A549 (cell line): ENCODE measurements around the gene PTPRD. TPM values are rescaled to one million over a fixed set of nuclear protein-coding genes. Genes with fewer than 3 reads are reported as not detected.

ENCODE experiments used
- ATAC-seq, 2 experiments: fragments of 200-7000 bp in 1 of 2; fragments of >200 bp in 1 of 2; cut with Nextera tagmentation in 1 of 2; cut with Tn5 transposase in 1 of 2; 3 replicates each; pipeline versions ENCODE4 v1.8.0 to v1.9.1; 2018 to 2020; ENCODE audit warnings: mild to moderate bottlenecking in 1 of 2, moderate library complexity in 1 of 2
- CTCF ChIA-PET: fragments of 300-600 bp; sonication (Branson Sonifier 250); formaldehyde crosslinking; extraction: SDS; loops from one replicate; lab custom pipeline; 2021; ENCODE audit warnings: antibody characterized with exemption, inconsistent platforms; lab: Yijun Ruan, JAX
- POLR2A ChIA-PET: fragments of 350-600 bp; formaldehyde crosslinking; extraction: SDS; loops from one replicate; lab custom pipeline; 2021; ENCODE audit warnings: antibody characterized with exemption, inconsistent platforms; lab: Yijun Ruan, JAX
- DNase-seq, 2 experiments: peaks; one replicate each; pipeline versions ENCODE4 v3.0.0 to v3.0.0-alpha.2; 2011 to 2016; ENCODE audit warnings: low read depth in 1 of 2, low spot score in 1 of 2
- FAIRE-seq: peaks from 2 replicates; lab custom pipeline; 2011; peaks lifted over from hg19 to GRCh38; lab: Jason Lieb, UNC
- H3K27ac ChIP-seq, 2 experiments: fragments of >200 bp; sonication (Bioruptor Twin); formaldehyde crosslinking; 3 replicates each; pipeline ENCODE4 v1.5.1; 2016 to 2017
- H3K4me1 ChIP-seq: fragments of >200 bp; sonication (Bioruptor Twin); formaldehyde crosslinking; 3 replicates; pipeline ENCODE4 v1.6.1; 2016
- H3K4me2 ChIP-seq: fragments of >200 bp; sonication (Bioruptor Twin); formaldehyde crosslinking; 3 replicates; pipeline ENCODE4 v1.6.1; 2016
- H3K4me3 ChIP-seq: fragments of >200 bp; sonication (Bioruptor Twin); formaldehyde crosslinking; 3 replicates; pipeline ENCODE4 v1.5.1; 2016
- H3K9me3 ChIP-seq: fragments of >200 bp; sonication (Bioruptor Twin); formaldehyde crosslinking; 3 replicates; pipeline ENCODE4 v1.6.1; 2016
- ATOH8 ChIP-seq: fragments of 250-450 bp; sonication (Bioruptor Pico); IDR thresholded peaks from 2 replicates; pipeline ENCODE4 v1.5.0; 2020; ENCODE audit warnings: low read depth, mild to moderate bottlenecking, moderate library complexity
- BHLHE40 ChIP-seq: IDR thresholded peaks from 2 replicates; pipeline ENCODE4 v1.6.1; 2012; ENCODE audit warnings: low read depth, low read length, inconsistent platforms
- CHD2 ChIP-seq: fragments of 150-350 bp; IDR thresholded peaks from 2 replicates; pipeline ENCODE4 v1.6.1; 2014; ENCODE audit warnings: low read length; ENCODE audit not compliant: partially characterized antibody
- EHF ChIP-seq: fragments of 250-450 bp; sonication (Bioruptor Pico); IDR thresholded peaks from 2 replicates; pipeline ENCODE4 v1.5.0; 2020; ENCODE audit warnings: mild to moderate bottlenecking
- EP300 ChIP-seq, 2 experiments: fragments of >200 bp; sonication (Bioruptor Twin); formaldehyde crosslinking; IDR thresholded peaks; 2 replicates in 1 of 2; 3 replicates in 1 of 2; pipeline ENCODE4 v1.6.1; 2016 to 2017
- FOSL2 ChIP-seq, 2 experiments: fragments of 450-650 bp in 1 of 2; fragments of >200 bp in 1 of 2; sonication (Bioruptor Twin) in 1 of 2; formaldehyde crosslinking; IDR thresholded peaks; 2 replicates each; pipeline versions ENCODE4 v1.5.0 to v1.6.1; 2016 to 2020; ENCODE audit warnings: mild to moderate bottlenecking in 1 of 2, moderate library complexity in 1 of 2
- FOXS1 ChIP-seq: fragments of 250-450 bp; sonication (Bioruptor Pico); IDR thresholded peaks from 2 replicates; pipeline ENCODE4 v1.5.0; 2020; ENCODE audit warnings: mild to moderate bottlenecking, moderate library complexity
- HES2 ChIP-seq: fragments of >200 bp; sonication (Bioruptor Twin); formaldehyde crosslinking; IDR thresholded peaks from 2 replicates; pipeline ENCODE4 v1.6.1; 2016
- HMGXB4 ChIP-seq: fragments of 250-450 bp; sonication (Bioruptor Pico); IDR thresholded peaks from 2 replicates; pipeline ENCODE4 v1.5.0; 2021; ENCODE audit warnings: mild to moderate bottlenecking, moderate library complexity, borderline replicate concordance
- HOXA7 ChIP-seq: fragments of 250-450 bp; sonication (Bioruptor Pico); IDR thresholded peaks from 2 replicates; pipeline ENCODE4 v1.5.0; 2020; ENCODE audit warnings: mild to moderate bottlenecking, moderate library complexity
- HOXB5 ChIP-seq: fragments of 250-450 bp; sonication (Bioruptor Pico); IDR thresholded peaks from 2 replicates; pipeline ENCODE4 v1.5.0; 2020; ENCODE audit warnings: mild to moderate bottlenecking, moderate library complexity
- JUN ChIP-seq, 2 experiments: fragments of >200 bp; sonication (Bioruptor Twin); formaldehyde crosslinking; IDR thresholded peaks; 2 replicates in 1 of 2; 3 replicates in 1 of 2; pipeline ENCODE4 v1.6.1; 2016 to 2017
- KDM5A ChIP-seq: fragments of 200-600 bp; sonication (generic); IDR thresholded peaks from 2 replicates; pipeline ENCODE4 v1.6.1; 2016; ENCODE audit warnings: antibody characterized with exemption, mild to moderate bottlenecking
- MAFK ChIP-seq: fragments of 450-650 bp; IDR thresholded peaks from 2 replicates; pipeline ENCODE4 v1.6.1; 2014; ENCODE audit not compliant: partially characterized antibody
- MAX ChIP-seq: IDR thresholded peaks from 2 replicates; pipeline ENCODE4 v1.6.1; 2012
- PBX3 ChIP-seq: IDR thresholded peaks from 2 replicates; pipeline ENCODE4 v1.6.1; 2012
- RARB ChIP-seq: fragments of 250-450 bp; sonication (Bioruptor Pico); IDR thresholded peaks from 2 replicates; pipeline ENCODE4 v1.8.0; 2021; ENCODE audit warnings: mild to moderate bottlenecking, moderate library complexity
- RCOR1 ChIP-seq: fragments of 150-350 bp; IDR thresholded peaks from 2 replicates; pipeline ENCODE4 v1.6.1; 2014; ENCODE audit warnings: antibody characterized with exemption, low read length, low read depth
- ZC3H11A ChIP-seq: fragments of 450-650 bp; IDR thresholded peaks from 2 replicates; pipeline ENCODE4 v1.6.1; 2014; ENCODE audit warnings: antibody characterized with exemption, mild to moderate bottlenecking
- ZFP36 ChIP-seq: fragments of 450-650 bp; IDR thresholded peaks from 2 replicates; pipeline ENCODE4 v1.6.1; 2014; ENCODE audit warnings: borderline replicate concordance; ENCODE audit not compliant: partially characterized antibody
- ZSCAN20 ChIP-seq: fragments of 250-450 bp; sonication (Bioruptor Pico); IDR thresholded peaks from 2 replicates; pipeline ENCODE4 v1.8.0; 2022; ENCODE audit warnings: mild to moderate bottlenecking, moderate library complexity
- whole genome bisulfite sequencing: methylation state at CpG from one replicate; pipeline ENCODE4 v1.1.6; 2017; ENCODE audit errors: missing lambda C conversion rate; 5-methylcytosine and 5-hydroxymethylcytosine counted together
- polyA plus RNA-seq, 4 experiments: library from polyadenylated mRNA; depleted of rRNA in 3 of 4; stranded (reverse); fragments of >200 nt; fragmentation: RNase III in 1 of 4; extraction: RNeasy Plus Mini Kit Qiagen cat#74134 plus additional on column Dnase treatment in 1 of 4; gene quantifications; 2 replicates in 3 of 4; 3 replicates in 1 of 4; pipeline ENCODE4 v1.2.3, GENCODE V29; 2011 to 2017

PTPRD gene
- polyA plus RNA-seq, 2 of the 4 experiments (the other 2 are of a cell fraction) = 0.39 to 1.3 TPM

GRCh38 chr9:9182431-9182830 is 1430.4 kb downstream of the PTPRD start:
- H3K4me1 ChIP-seq = no peaks in the 10 kb centered on the region
- WGBS = 0% methylated on average over 2 of the region's 2 CpGs

GRCh38 chr9:9177081-9177480 is 1435.7 kb downstream of the PTPRD start:
- WGBS = 0% methylated on average over 1 of the region's 1 CpG
- Histone ChIP-seq H3K9me3 (no peaks in the 10 kb centered on the region), H3K4me3 (no peak overlapping the region), H3K4me1 (no peaks in the 10 kb centered on the region), H3K27ac (no peak overlapping the region), H3K4me2 (no peak overlapping the region)
- FAIRE-seq (no peak), DNase-seq (no peak), ATAC-seq (no peak)
- TF ChIP-seq HOXA7 (CRISPR knock-in tag) (no peak), BHLHE40 (no peak), EHF (CRISPR knock-in tag) (no peak), RARB (CRISPR knock-in tag) (no peak)
- ChIA-PET CTCF (no interaction called here), POLR2A (no interaction called here)

More at GRCh38 chr9:9182431-9182830, 1430.4 kb downstream of the PTPRD start:
- ATAC-seq (no peak), FAIRE-seq (no peak), DNase-seq (no peak)
- ChIA-PET CTCF (no interaction called here), POLR2A (no interaction called here)
- Histone ChIP-seq H3K27ac (no peak overlapping the region), H3K9me3 (no peaks in the 10 kb centered on the region), H3K4me2 (no peak overlapping the region), H3K4me3 (no peak overlapping the region)
- no peak for TF ChIP-seq MAFK
- TF ChIP-seq EHF (CRISPR knock-in tag) = no peak
- TF ChIP-seq PBX3 = no peak
- no peak for TF ChIP-seq KDM5A
- TF ChIP-seq CHD2 = no peak
- no peak for TF ChIP-seq ZC3H11A
- no peak for TF ChIP-seq EP300 (IDR thresholded peaks at IDR 0.05)
- TF ChIP-seq JUN (IDR thresholded peaks at IDR 0.05) = no peak
- TF ChIP-seq HMGXB4 (CRISPR knock-in tag) = no peak
- no peak for TF ChIP-seq ATOH8 (CRISPR knock-in tag)
- TF ChIP-seq ZFP36 = no peak
- no peak for TF ChIP-seq ZSCAN20 (CRISPR knock-in tag)
- TF ChIP-seq MAX = no peak
- TF ChIP-seq FOSL2 (IDR thresholded peaks at IDR 0.05) = no peak
- TF ChIP-seq FOSL2 (CRISPR knock-in tag; IDR thresholded peaks at IDR 0.05) = no peak
- TF ChIP-seq FOXS1 (CRISPR knock-in tag) = no peak
- TF ChIP-seq HOXB5 (CRISPR knock-in tag) = no peak

- Histone ChIP-seq H3K4me1 (no peaks in the 10 kb centered on the region), H3K4me2 (no peak overlapping the region), H3K9me3 (no peaks in the 10 kb centered on the region; the same call in 2 of the 3 replicates), H3K27ac (no peak overlapping the region), H3K4me3 (no peak overlapping the region)
- TF ChIP-seq MAFK = peak; percentile 70
- TF ChIP-seq HES2 = no peak
- TF ChIP-seq FOSL2 (IDR thresholded peaks at IDR 0.05) = no peak
- TF ChIP-seq FOSL2 (CRISPR knock-in tag; IDR thresholded peaks at IDR 0.05) = no peak
- TF ChIP-seq ZFP36 = no peak
- no peak for TF ChIP-seq RCOR1
- ATAC-seq (no peak), DNase-seq (no peak), FAIRE-seq (no peak)
- POLR2A ChIA-PET = no interaction called here
- CTCF ChIA-PET = no interaction called here
These were observed 1438.4 kb downstream of the PTPRD start for GRCh38 chr9:9174358-9174757.
